MG63 (cell line): Measurements from ENCODE around the gene DCAF11. TPM values are rescaled to one million over a fixed set of nuclear protein-coding genes. Genes with fewer than 3 reads are reported as not detected.

Source experiments
- total RNA-seq: library from RNA; depleted of rRNA; stranded (reverse); fragments of >200 nt; shearing (Covaris generic); gene quantifications from 2 replicates; pipeline ENCODE4 v1.2.3, GENCODE V29; 2014; ENCODE audit warnings: low replicate concordance; rRNA removed

The DCAF11 gene
- total RNA-seq, 1 experiment from 2014 or later = 64.7 TPM

Other genes with a start within 250 kb of the DCAF11 start
- 32.4 and 35.9 TPM in 2 replicates for gene DHRS4, start 161.0 kb upstream of the DCAF11 start, total RNA-seq
- gene DHRS4L2, start 125.8 kb upstream of the DCAF11 start, total RNA-seq = 2.0 and 13.5 TPM in 2 replicates
- not detected in 2 replicates for gene CARMIL3, start 62.8 kb upstream of the DCAF11 start, total RNA-seq
- gene CPNE6, start 43.2 kb upstream of the DCAF11 start, total RNA-seq = not detected in 2 replicates
- 6.7 and 27.5 TPM in 2 replicates for gene PCK2, start 20.5 kb upstream of the DCAF11 start, total RNA-seq
- gene NRL, start 172 bp downstream of the DCAF11 start, total RNA-seq = 1.9 and 4.9 TPM in 2 replicates
- 0.79 TPM in 1 of 2 replicates, not detected in the other for gene FITM1, start 15.9 kb downstream of the DCAF11 start, total RNA-seq
- gene PSME1, start 21.4 kb downstream of the DCAF11 start, total RNA-seq = 37.5 and 39.3 TPM in 2 replicates
- gene EMC9, start 26.8 kb downstream of the DCAF11 start, total RNA-seq = 7.2 and 15.7 TPM in 2 replicates
- 84.9 and 111 TPM in 2 replicates for gene PSME2, start 31.8 kb downstream of the DCAF11 start, total RNA-seq
- gene RNF31, start 32.7 kb downstream of the DCAF11 start, total RNA-seq = 39.6 and 52.1 TPM in 2 replicates
- gene IRF9, start 46.5 kb downstream of the DCAF11 start, total RNA-seq = 15.8 and 26.4 TPM in 2 replicates
- gene REC8, start 57.3 kb downstream of the DCAF11 start, total RNA-seq = 0.66 and 2.1 TPM in 2 replicates
- gene IPO4, start 74.0 kb downstream of the DCAF11 start, total RNA-seq = 41.0 and 60.5 TPM in 2 replicates
- gene TM9SF1, start 80.7 kb downstream of the DCAF11 start, total RNA-seq = 25.2 and 39.3 TPM in 2 replicates
- gene TSSK4, start 90.9 kb downstream of the DCAF11 start, total RNA-seq = not detected in 2 replicates
- 20.0 and 75.5 TPM in 2 replicates for gene CHMP4A, start 98.7 kb downstream of the DCAF11 start, total RNA-seq
- gene MDP1, start 101.3 kb downstream of the DCAF11 start, total RNA-seq = 2.5 and 4.5 TPM in 2 replicates
- gene NEDD8, start 117.6 kb downstream of the DCAF11 start, total RNA-seq = 138 and 173 TPM in 2 replicates
- 54.0 and 60.9 TPM in 2 replicates for gene GMPR2, start 118.2 kb downstream of the DCAF11 start, total RNA-seq
- gene TINF2, start 127.8 kb downstream of the DCAF11 start, total RNA-seq = 23.6 and 36.7 TPM in 2 replicates
- 0.86 and 2.0 TPM in 2 replicates for gene TGM1, start 148.4 kb downstream of the DCAF11 start, total RNA-seq
- gene RABGGTA, start 156.8 kb downstream of the DCAF11 start, total RNA-seq = 1.7 and 2.6 TPM in 2 replicates
- 1.5 and 2.5 TPM in 2 replicates for gene DHRS1, start 185.0 kb downstream of the DCAF11 start, total RNA-seq
- 6.6 and 10.6 TPM in 2 replicates for gene NOP9, start 185.1 kb downstream of the DCAF11 start, total RNA-seq
- not detected in 2 replicates for gene CIDEB, start 193.2 kb downstream of the DCAF11 start, total RNA-seq
- 0.59 and 0.82 TPM in 2 replicates for gene LTB4R2, start 195.4 kb downstream of the DCAF11 start, total RNA-seq
- gene LTB4R, start 196.7 kb downstream of the DCAF11 start, total RNA-seq = 1.4 and 1.5 TPM in 2 replicates
- not detected in 2 replicates for gene ADCY4, start 220.3 kb downstream of the DCAF11 start, total RNA-seq
- not detected in 2 replicates for gene RIPK3, start 225.2 kb downstream of the DCAF11 start, total RNA-seq